HCT116 (cell line): ENCODE measurements around the gene SHOC2. TPM values are rescaled to one million over a fixed set of nuclear protein-coding genes. Genes with fewer than 3 reads are reported as not detected.

Experiments
- ATAC-seq: fragments of 200-7000 bp; cut with Tn5 transposase; 2 replicates; pipeline ENCODE4 v1.9.1; 2020; ENCODE audit warnings: mild to moderate bottlenecking, moderate library complexity
- BruUV-seq: library from RNA; stranded (reverse); fragments of 400-500 nt; replicated peaks from 2 replicates; lab custom pipeline; 2021; lab: Mats Ljungman, UMichigan
- CTCF ChIA-PET: fragments of 300-600 bp; sonication (Branson Sonifier 250); formaldehyde crosslinking; loops from one replicate; lab custom pipeline; 2021; ENCODE audit warnings: antibody characterized with exemption; lab: Charles Lee
- POLR2A ChIA-PET: fragments of 300-600, 350-600 bp; sonication (Branson Sonifier 250); formaldehyde crosslinking; loops from one replicate; lab custom pipeline; 2021; ENCODE audit warnings: antibody characterized with exemption; lab: Charles Lee
- RAD21 ChIA-PET, 2 experiments: fragments of 300-600 bp; sonication (Branson Sonifier 250); formaldehyde crosslinking; loops; one replicate each; lab custom pipeline; 2023; ENCODE audit warnings: low total read pairs in 2 of 2; ENCODE audit not compliant: uncharacterized antibody in 2 of 2, unreplicated experiment in 2 of 2, low non-redundant PET in 1 of 2; lab: Charles Lee
- DNase-seq: peaks from one replicate; pipeline ENCODE4 v3.0.0-alpha.2; 2010; ENCODE audit warnings: low read depth, low spot score
- H2AFZ ChIP-seq: fragments of 200-600 bp; shearing (Covaris generic), sonication (generic); 2 replicates; pipeline ENCODE4 v1.6.1; 2017; ENCODE audit warnings: low read depth, mixed run types, mixed read lengths, antibody characterized with exemption, low read length; ENCODE audit not compliant: poor library complexity, severe bottlenecking
- H3K27ac ChIP-seq: 2 replicates; pipeline ENCODE4 v1.5.1; 2012; ENCODE audit warnings: low read depth, low read length
- H3K27me3 ChIP-seq: fragments of 200-600 bp; sonication (generic); 2 replicates; pipeline ENCODE4 v1.6.1; 2016; ENCODE audit warnings: mixed run types, low read length, mixed read lengths; ENCODE audit not compliant: insufficient read depth
- H3K36me3 ChIP-seq, 2 experiments: fragments of 200-500 bp in 1 of 2; fragments of 200-600 bp in 1 of 2; sonication (Bioruptor generic) in 1 of 2; sonication (generic) in 1 of 2; 2 replicates each; pipeline versions ENCODE4 v1.5.1 to v1.6.1; 2014 to 2016; ENCODE audit warnings: low read length in 2 of 2, inconsistent platforms in 1 of 2, mixed read lengths in 1 of 2, mixed run types in 1 of 2; ENCODE audit not compliant: insufficient read depth in 2 of 2, control insufficient read depth in 1 of 2
- H3K4me1 ChIP-seq, 2 experiments: fragments of 200-600 bp in 1 of 2; sonication (generic) in 1 of 2; 2 replicates each; pipeline versions ENCODE4 v1.5.1 to v1.6.1; 2012 to 2017; ENCODE audit warnings: low read length in 2 of 2, inconsistent platforms in 1 of 2, mild to moderate bottlenecking in 1 of 2, mixed read lengths in 1 of 2, mixed run types in 1 of 2, moderate library complexity in 1 of 2; ENCODE audit not compliant: insufficient read depth in 2 of 2, control insufficient read depth in 1 of 2
- H3K4me2 ChIP-seq: fragments of 200-600 bp; sonication (generic); 2 replicates; pipeline ENCODE4 v1.6.1; 2017; ENCODE audit warnings: mixed run types, low read length, mixed read lengths
- H3K4me3 ChIP-seq, 2 experiments: fragments of 200-600 bp in 1 of 2; sonication (generic) in 1 of 2; replicated peaks in 1 of 2; 2 replicates each; pipeline ENCODE4 v1.5.1; 2011 to 2016; ENCODE audit warnings: low read length in 2 of 2, control low read depth in 1 of 2, low read depth in 1 of 2, mild to moderate bottlenecking in 1 of 2, mixed read lengths in 1 of 2, mixed run types in 1 of 2
- H3K79me2 ChIP-seq: fragments of 200-600 bp; sonication (generic); 2 replicates; pipeline ENCODE4 v1.6.1; 2017; ENCODE audit warnings: mild to moderate bottlenecking, mixed run types, low read length, moderate library complexity, mixed read lengths; ENCODE audit not compliant: insufficient read depth
- H3K9ac ChIP-seq: fragments of 200-600 bp; sonication (generic); 2 replicates; pipeline ENCODE4 v1.6.1; 2016; ENCODE audit warnings: low read length, mixed read lengths
- H3K9me2 ChIP-seq: fragments of 200-600 bp; sonication (generic), shearing (Covaris generic); 2 replicates; pipeline ENCODE4 v1.6.1; 2017; ENCODE audit warnings: mixed run types, mild to moderate bottlenecking, moderate library complexity; ENCODE audit not compliant: insufficient read depth
- H3K9me3 ChIP-seq, 2 experiments: fragments of 200-500 bp in 1 of 2; fragments of 200-600 bp in 1 of 2; sonication (Bioruptor generic) in 1 of 2; sonication (generic) in 1 of 2; 2 replicates each; pipeline ENCODE4 v1.6.1; 2014 to 2017; ENCODE audit warnings: low read length in 2 of 2, mixed read lengths in 2 of 2, inconsistent platforms in 1 of 2, low read depth in 1 of 2, mild to moderate bottlenecking in 1 of 2, mixed run types in 1 of 2, moderate library complexity in 1 of 2; ENCODE audit not compliant: control insufficient read depth in 1 of 2, insufficient read depth in 1 of 2
- H4K20me1 ChIP-seq: fragments of 200-600 bp; sonication (generic), shearing (Covaris generic); 2 replicates; pipeline ENCODE4 v1.6.1; 2017; ENCODE audit warnings: mixed run types, mild to moderate bottlenecking, moderate library complexity; ENCODE audit not compliant: insufficient read depth
- CBX3 ChIP-seq: IDR thresholded peaks from 2 replicates; pipeline ENCODE4 v1.6.1; 2012; ENCODE audit warnings: low read depth
- CEBPB ChIP-seq: IDR thresholded peaks from 2 replicates; pipeline ENCODE4 v1.6.1; 2012; ENCODE audit warnings: low read depth
- EGR1 ChIP-seq: IDR thresholded peaks from 2 replicates; pipeline ENCODE4 v1.6.1; 2012; ENCODE audit warnings: low read depth
- ELF1 ChIP-seq: IDR thresholded peaks from 2 replicates; pipeline ENCODE4 v1.6.1; 2012; ENCODE audit warnings: low read depth, borderline replicate concordance
- EZH2 ChIP-seq: fragments of 200-600 bp; sonication (generic); IDR thresholded peaks from 2 replicates; pipeline ENCODE4 v1.6.1; 2017; ENCODE audit warnings: antibody characterized with exemption, mixed run types
- EZH2phosphoT487 ChIP-seq: fragments of 200-600 bp; IDR thresholded peaks from 2 replicates; pipeline ENCODE4 v1.6.1; 2018; ENCODE audit warnings: antibody characterized with exemption, borderline replicate concordance
- POLR2A ChIP-seq: IDR thresholded peaks from 2 replicates; pipeline ENCODE4 v1.7.0; 2011; ENCODE audit warnings: borderline replicate concordance; ENCODE audit not compliant: insufficient read depth, insufficient read length; ENCODE audit errors: extremely low read depth
- POLR2AphosphoS5 ChIP-seq: IDR thresholded peaks from 2 replicates; pipeline ENCODE4 v1.6.1; 2011; ENCODE audit warnings: mild to moderate bottlenecking, low read depth, low read length, moderate library complexity
- RAD21 ChIP-seq: IDR thresholded peaks from 2 replicates; pipeline ENCODE4 v1.6.1; 2012; ENCODE audit warnings: low read depth, mild to moderate bottlenecking
- SRF ChIP-seq: IDR thresholded peaks from 2 replicates; pipeline ENCODE4 v1.6.1; 2012; ENCODE audit warnings: low read depth
- TCF7L2 ChIP-seq: IDR thresholded peaks from 2 replicates; pipeline ENCODE4 v1.7.0; 2011; ENCODE audit warnings: borderline replicate concordance, inconsistent platforms; ENCODE audit not compliant: insufficient read depth, insufficient read length; ENCODE audit errors: extremely low read depth
- YY1 ChIP-seq: IDR thresholded peaks from 2 replicates; pipeline ENCODE4 v1.6.1; 2011; ENCODE audit warnings: low read length, low read depth, moderate library complexity, mild to moderate bottlenecking; ENCODE audit not compliant: insufficient replicate concordance; ENCODE audit errors: extremely low read depth
- ZFX ChIP-seq: fragments of 450-650 bp; IDR thresholded peaks from 2 replicates; pipeline ENCODE4 v1.6.1; 2017
- ZNF274 ChIP-seq: fragments of 200-500 bp; sonication (Bioruptor generic); IDR thresholded peaks from 2 replicates; pipeline ENCODE4 v1.6.1; 2014; ENCODE audit warnings: mild to moderate bottlenecking, low read depth, low read length, inconsistent platforms
- intact Hi-C: fragments of 100-400 bp; cut with micrococcal nuclease; formaldehyde crosslinking; loops from 2 replicates; pipeline ENCODE4 v1.10.0; 2022
- total RNA-seq: library from RNA; stranded (reverse); gene quantifications from one replicate; pipeline ENCODE4 v1.2.1, GENCODE V29; 2021; ENCODE audit not compliant: unreplicated experiment
- TF ChIP-seq, protein P1 (sequence below): IDR thresholded peaks from 2 replicates; pipeline ENCODE4 v1.6.1; 2012
- TF ChIP-seq, protein P2 (sequence below): IDR thresholded peaks from 2 replicates; pipeline ENCODE4 v1.6.1; 2012

The SHOC2 gene
- total RNA-seq, 1 experiment from 2014 or later: 39.5 TPM

DNA sequence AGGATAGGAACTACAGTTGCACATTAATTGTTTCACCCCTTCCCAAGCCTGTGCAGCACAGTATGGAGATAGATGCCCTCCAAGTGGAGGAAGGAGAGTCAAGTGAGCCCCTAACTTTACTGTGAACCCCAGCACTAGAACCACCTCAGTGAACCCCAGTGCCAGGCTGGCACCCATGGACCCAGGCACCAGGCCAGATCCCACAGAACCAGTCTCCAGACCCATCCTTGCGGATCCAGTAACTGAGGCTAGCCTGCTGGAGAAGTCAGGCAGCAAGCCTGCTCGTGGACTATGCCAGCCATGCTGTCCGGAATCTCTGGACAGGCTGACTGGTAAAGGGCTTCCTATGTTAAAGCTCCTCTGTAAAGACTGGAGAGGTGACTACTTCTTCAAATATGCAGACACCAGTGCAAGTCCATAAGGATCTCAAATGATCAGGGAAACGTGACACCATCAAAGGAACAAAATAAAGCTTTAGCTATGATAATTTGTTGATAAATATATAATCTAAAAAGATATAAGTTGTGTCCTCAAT is 27.7 kb downstream of the SHOC2 start:
- DNase-seq: no peak
- ChIA-PET RAD21 (no interaction called here), POLR2A (no interaction called here)

DNA sequence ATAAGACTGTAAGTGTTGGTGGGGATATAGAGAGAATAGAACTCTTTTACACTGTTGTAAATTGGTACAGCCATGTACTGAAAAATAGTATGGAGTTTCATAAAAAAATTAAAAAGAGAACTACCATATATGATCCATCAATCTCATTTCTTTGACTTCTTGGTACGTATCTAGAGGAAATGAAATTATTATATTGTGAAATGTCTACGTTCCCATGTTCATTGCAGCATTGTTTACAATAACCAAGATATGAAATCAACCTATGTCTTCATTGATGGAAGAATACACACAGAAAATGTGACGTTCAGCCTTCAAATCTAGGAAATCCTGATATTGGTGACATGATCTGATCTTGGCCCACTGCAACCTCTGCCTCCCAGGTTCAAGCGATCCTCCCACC is 32.0 kb downstream of the SHOC2 start:
- Histone ChIP-seq H2AFZ (no peak overlapping the region), H3K9ac (no peak overlapping the region), H3K36me3 (no peaks in the 10 kb centered on the region), H3K27ac (no peak overlapping the region), H4K20me1 (no peaks in the 10 kb centered on the region), H3K27me3 (no peaks in the 10 kb centered on the region), H3K79me2 (peaks cover 28% of the 10 kb centered on the region), H3K4me1 (peaks cover 0 to 4% of the 10 kb centered on the region in 2 experiments; a peak in 1 of 4 replicates), H3K4me2 (no peak overlapping the region), H3K4me3 (no peak overlapping the region), H3K9me2 (no peaks in the 10 kb centered on the region), H3K9me3 (no peaks in the 10 kb centered on the region)
- POLR2A ChIA-PET: no interaction called here
- ATAC-seq: no peak
- intact Hi-C loops: no loop called here
- no peak for TF ChIP-seq SRF
- TF ChIP-seq EZH2: no peak
- no peak for TF ChIP-seq EGR1
- TF ChIP-seq EZH2phosphoT487: no peak
- TF ChIP-seq RAD21: no peak
- TF ChIP-seq, protein P1, sequence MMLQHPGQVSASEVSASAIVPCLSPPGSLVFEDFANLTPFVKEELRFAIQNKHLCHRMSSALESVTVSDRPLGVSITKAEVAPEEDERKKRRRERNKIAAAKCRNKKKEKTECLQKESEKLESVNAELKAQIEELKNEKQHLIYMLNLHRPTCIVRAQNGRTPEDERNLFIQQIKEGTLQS: no peak
- TF ChIP-seq POLR2AphosphoS5: no peak
- TF ChIP-seq, protein P2, sequence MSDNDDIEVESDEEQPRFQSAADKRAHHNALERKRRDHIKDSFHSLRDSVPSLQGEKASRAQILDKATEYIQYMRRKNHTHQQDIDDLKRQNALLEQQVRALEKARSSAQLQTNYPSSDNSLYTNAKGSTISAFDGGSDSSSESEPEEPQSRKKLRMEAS: no peak
- BruUV-seq: no TSS peak
- CTCF ChIA-PET: no interaction called here
- RAD21 ChIA-PET: no interaction called here
- no peak for DNase-seq

More for the DNA sequence above, 27.7 kb downstream of the SHOC2 start:
- H4K20me1 ChIP-seq: no peaks in the 10 kb centered on the region
- H3K79me2 ChIP-seq: peaks cover 26% of the 10 kb centered on the region
- no peak for ATAC-seq
- no peak overlapping the region for H2AFZ ChIP-seq
- H3K27ac ChIP-seq: no peak overlapping the region
- peaks cover 0 to 4% of the 10 kb centered on the region in 2 experiments; a peak in 1 of 4 replicates for H3K4me1 ChIP-seq
- H3K27me3 ChIP-seq: no peaks in the 10 kb centered on the region
- BruUV-seq: no TSS peak
- no peaks in the 10 kb centered on the region for H3K9me2 ChIP-seq
- intact Hi-C loops: no loop called here
- H3K9me3 ChIP-seq: no peaks in the 10 kb centered on the region
- H3K4me3 ChIP-seq: no peak overlapping the region
- no peak for TF ChIP-seq ZFX
- TF ChIP-seq EZH2: no peak
- TF ChIP-seq ELF1: no peak
- TF ChIP-seq YY1: no peak
- TF ChIP-seq CBX3: no peak
- no peak for TF ChIP-seq ZNF274
- no peak for TF ChIP-seq CEBPB
- no peak for TF ChIP-seq TCF7L2
- TF ChIP-seq POLR2A: no peak
- CTCF ChIA-PET: no interaction called here
- no peak overlapping the region for H3K9ac ChIP-seq
- no peaks in the 10 kb centered on the region for H3K36me3 ChIP-seq
- no peak overlapping the region for H3K4me2 ChIP-seq
